Stimulated activated naive CD8-positive, alpha-beta T cell treated with anti-CD3 and anti-CD28 coated beads, Interleukin-15, Interleukin-2, amounts not matched to agents 100 ng/mL and 50 ng/mL, for 24 hours (primary cell): ENCODE data around the gene AKR1E2.
"Not testable (repeated sequence)": the region's sequence is repeated elsewhere in the genome, so short reads cannot be mapped to it uniquely, and the experiment has no call there.

Experiments used
- H3K27ac Mint-ChIP-seq: one replicate; pipeline ENCODE4 v1.8.0; 2021; ENCODE audit warnings: mild to moderate bottlenecking, mixed read lengths
- H3K27me3 Mint-ChIP-seq: one replicate; pipeline ENCODE4 v1.8.0; 2021; ENCODE audit warnings: mixed read lengths
- H3K36me3 Mint-ChIP-seq: one replicate; pipeline ENCODE4 v1.8.0; 2021; ENCODE audit warnings: low read depth, mixed read lengths
- H3K4me1 Mint-ChIP-seq: one replicate; pipeline ENCODE4 v1.8.0; 2021; ENCODE audit warnings: low read depth, mixed read lengths
- H3K4me3 Mint-ChIP-seq: one replicate; pipeline ENCODE4 v1.8.0; 2021; ENCODE audit warnings: mild to moderate bottlenecking, mixed read lengths
- H3K9me3 Mint-ChIP-seq: one replicate; pipeline ENCODE4 v1.8.0; 2021; ENCODE audit warnings: mixed read lengths

The AKR1E2 gene

GRCh38 chr10:4804465-4804864 is 21.5 kb upstream of the AKR1E2 start:
- H3K4me1 Mint-ChIP-seq = no peaks in the 10 kb centered on the region
- no peak overlapping the region for H3K27ac Mint-ChIP-seq
- no peak overlapping the region for H3K4me3 Mint-ChIP-seq
- peaks cover 14% of the 10 kb centered on the region for H3K27me3 Mint-ChIP-seq
- H3K9me3 Mint-ChIP-seq = no peaks in the 10 kb centered on the region
- no peaks in the 10 kb centered on the region for H3K36me3 Mint-ChIP-seq

- Mint-ChIP-seq H3K36me3 (no peaks in the 10 kb centered on the region), H3K27me3 (peaks cover 7% of the 10 kb centered on the region), H3K4me3 (no peak overlapping the region), H3K9me3 (no peaks in the 10 kb centered on the region), H3K27ac (no peak overlapping the region), H3K4me1 (no peaks in the 10 kb centered on the region)
These were observed 19.5 kb upstream of the AKR1E2 start for GRCh38 chr10:4806534-4806933.

DNA sequence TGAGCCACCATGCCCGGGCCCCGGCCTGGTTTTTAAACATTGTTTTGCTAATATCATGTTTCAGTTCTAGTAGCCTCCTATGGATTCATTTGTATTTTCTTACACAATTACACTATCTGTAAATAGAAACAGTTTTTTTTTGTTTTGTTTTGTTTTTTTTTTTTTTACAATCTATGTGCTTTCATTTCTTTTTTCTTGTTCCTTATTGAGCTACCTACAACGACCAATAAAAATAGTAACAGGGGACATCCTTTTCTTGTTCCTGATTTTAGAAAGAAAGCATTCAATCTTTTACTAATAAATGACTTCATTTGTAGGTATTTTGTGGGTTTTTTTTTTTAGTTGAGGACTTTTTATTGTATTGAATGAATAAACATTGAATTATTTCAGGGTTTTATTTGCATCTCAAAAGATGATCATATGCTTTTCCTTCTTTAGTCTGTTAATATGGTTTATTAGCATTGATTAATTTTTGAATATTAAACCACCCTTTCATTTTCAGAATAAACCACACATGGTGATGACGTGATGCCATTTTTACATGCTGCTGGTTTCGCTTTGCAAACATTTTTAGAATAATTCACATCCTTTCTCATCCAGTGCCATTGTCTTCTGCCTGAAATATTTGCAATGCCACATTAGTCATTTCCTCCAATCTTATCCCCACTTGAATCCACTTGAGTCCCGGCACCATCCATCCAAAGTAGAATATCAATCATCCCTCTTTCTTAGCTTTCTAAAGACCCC is 18.1 kb upstream of the AKR1E2 start:
- Mint-ChIP-seq H3K4me3 (no peak overlapping the region), H3K9me3 (no peaks in the 10 kb centered on the region), H3K27me3 (peaks cover 10% of the 10 kb centered on the region), H3K36me3 (no peaks in the 10 kb centered on the region), H3K27ac (no peak overlapping the region), H3K4me1 (no peaks in the 10 kb centered on the region)

DNA sequence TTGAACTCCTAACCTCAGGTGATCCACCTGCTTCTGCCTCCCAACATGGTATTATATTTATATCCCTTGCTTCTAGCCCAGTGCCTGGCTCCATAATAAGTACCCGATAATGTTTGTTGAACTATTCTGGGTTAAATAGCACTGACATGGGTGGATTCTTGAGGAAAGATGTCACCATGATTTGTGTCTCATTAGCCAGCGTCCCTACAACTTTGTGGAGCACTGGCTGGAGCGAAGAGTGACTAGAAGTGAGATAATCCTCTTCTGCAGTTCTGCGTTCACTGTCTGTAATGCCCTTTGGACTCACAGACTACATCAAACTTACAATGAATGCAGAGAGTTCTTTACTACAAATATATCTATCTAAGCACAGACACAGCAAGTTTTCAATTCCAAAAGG is 16.9 kb upstream of the AKR1E2 start:
- Mint-ChIP-seq H3K4me3 (no peak overlapping the region), H3K27me3 (peaks cover 10% of the 10 kb centered on the region), H3K36me3 (no peaks in the 10 kb centered on the region), H3K27ac (no peak overlapping the region), H3K4me1 (no peaks in the 10 kb centered on the region), H3K9me3 (no peaks in the 10 kb centered on the region)

DNA sequence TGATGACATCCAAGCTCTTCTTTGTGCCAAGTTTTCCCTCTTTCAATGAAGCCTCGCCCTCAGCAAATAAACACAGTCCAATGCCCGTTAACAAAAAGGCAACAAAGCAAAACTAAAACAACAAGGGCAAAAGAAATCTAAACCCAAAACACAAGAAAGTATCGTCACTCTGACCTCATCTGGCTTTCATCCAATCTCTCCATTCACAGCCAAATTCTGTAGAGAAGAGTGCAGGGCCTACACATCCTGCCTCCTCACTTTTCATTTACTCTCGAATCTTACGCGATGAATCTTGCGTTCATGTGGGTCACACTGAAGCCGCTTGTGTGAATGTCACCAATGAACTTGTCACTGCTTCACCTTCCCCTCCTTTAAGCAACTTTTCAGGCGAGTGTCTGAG is 15.9 kb upstream of the AKR1E2 start:
- Mint-ChIP-seq H3K4me3 (no peak overlapping the region), H3K27ac (no peak overlapping the region), H3K36me3 (no peaks in the 10 kb centered on the region), H3K9me3 (no peaks in the 10 kb centered on the region), H3K4me1 (no peaks in the 10 kb centered on the region), H3K27me3 (peaks cover 10% of the 10 kb centered on the region)

GRCh38 chr10:4812046-4812445 is 14.0 kb upstream of the AKR1E2 start:
- no peaks in the 10 kb centered on the region for H3K9me3 Mint-ChIP-seq
- H3K27ac Mint-ChIP-seq = no peak overlapping the region
- no peak overlapping the region for H3K4me3 Mint-ChIP-seq
- H3K4me1 Mint-ChIP-seq = no peaks in the 10 kb centered on the region
- peaks cover 12% of the 10 kb centered on the region for H3K27me3 Mint-ChIP-seq
- H3K36me3 Mint-ChIP-seq = no peaks in the 10 kb centered on the region

GRCh38 chr10:4813023-4813422 is 13.0 kb upstream of the AKR1E2 start:
- Mint-ChIP-seq H3K27me3 (peaks cover 13% of the 10 kb centered on the region), H3K9me3 (no peaks in the 10 kb centered on the region), H3K27ac (no peak overlapping the region), H3K36me3 (no peaks in the 10 kb centered on the region), H3K4me1 (no peaks in the 10 kb centered on the region), H3K4me3 (no peak overlapping the region)

DNA sequence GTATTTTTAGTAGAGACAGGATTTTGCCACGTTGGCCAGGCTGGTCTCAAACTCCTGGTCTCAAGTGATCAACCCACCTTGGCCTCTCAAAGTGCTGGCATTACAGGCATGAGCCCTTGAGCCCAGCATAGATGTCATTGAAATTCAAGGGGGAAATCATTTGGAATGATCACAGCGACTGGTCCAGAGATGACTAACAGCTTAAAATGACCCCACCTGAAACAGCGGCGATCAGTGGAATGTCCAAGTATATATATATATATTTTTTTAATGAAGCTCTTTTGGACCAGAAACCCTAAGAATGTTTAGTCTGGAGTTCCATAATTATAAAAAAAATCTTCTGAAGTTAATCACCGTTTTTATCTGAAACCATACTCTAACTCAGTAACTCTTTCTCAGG is 12.5 kb upstream of the AKR1E2 start:
- H3K36me3 Mint-ChIP-seq = no peaks in the 10 kb centered on the region
- no peak overlapping the region for H3K4me3 Mint-ChIP-seq
- H3K27ac Mint-ChIP-seq = no peak overlapping the region
- H3K4me1 Mint-ChIP-seq = no peaks in the 10 kb centered on the region
- no peaks in the 10 kb centered on the region for H3K9me3 Mint-ChIP-seq
- peaks cover 18% of the 10 kb centered on the region for H3K27me3 Mint-ChIP-seq

- not testable (repeated sequence) for H3K27ac Mint-ChIP-seq, H3K4me3 Mint-ChIP-seq, H3K4me1 Mint-ChIP-seq, H3K36me3 Mint-ChIP-seq, H3K9me3 Mint-ChIP-seq
- peaks cover 33% of the 10 kb centered on the region for H3K27me3 Mint-ChIP-seq
These were observed 10.3 kb upstream of the AKR1E2 start for GRCh38 chr10:4815646-4816180.

- H3K4me3 Mint-ChIP-seq = no peak overlapping the region
- peaks cover 43% of the 10 kb centered on the region for H3K27me3 Mint-ChIP-seq
- no peak overlapping the region for H3K27ac Mint-ChIP-seq
- H3K9me3 Mint-ChIP-seq = no peaks in the 10 kb centered on the region
- H3K4me1 Mint-ChIP-seq = no peaks in the 10 kb centered on the region
- H3K36me3 Mint-ChIP-seq = no peaks in the 10 kb centered on the region
These were observed 9.0 kb upstream of the AKR1E2 start for GRCh38 chr10:4816966-4817365.

- Mint-ChIP-seq H3K27me3 (peaks cover 53% of the 10 kb centered on the region), H3K36me3 (no peaks in the 10 kb centered on the region)
These were observed 6.9 kb upstream of the AKR1E2 start for GRCh38 chr10:4819067-4819466.

GRCh38 chr10:4819707-4820106 is 6.3 kb upstream of the AKR1E2 start:
- Mint-ChIP-seq H3K9me3 (peaks cover 3% of the 10 kb centered on the region), H3K36me3 (no peaks in the 10 kb centered on the region), H3K4me1 (no peaks in the 10 kb centered on the region), H3K27me3 (peaks cover 60% of the 10 kb centered on the region), H3K4me3 (no peak overlapping the region), H3K27ac (no peak overlapping the region)

More at GRCh38 chr10:4819067-4819466, 6.9 kb upstream of the AKR1E2 start:
- peaks cover 3% of the 10 kb centered on the region for H3K9me3 Mint-ChIP-seq
- H3K4me3 Mint-ChIP-seq = no peak overlapping the region
- no peaks in the 10 kb centered on the region for H3K4me1 Mint-ChIP-seq
- H3K27ac Mint-ChIP-seq = no peak overlapping the region

GRCh38 chr10:4820804-4821401 is 5.1 kb upstream of the AKR1E2 start:
- peaks cover 67% of the 10 kb centered on the region for H3K27me3 Mint-ChIP-seq
- H3K4me3 Mint-ChIP-seq = no peak overlapping the region
- no peaks in the 10 kb centered on the region for H3K36me3 Mint-ChIP-seq
- H3K4me1 Mint-ChIP-seq = peaks cover 1% of the 10 kb centered on the region
- peaks cover 3% of the 10 kb centered on the region for H3K9me3 Mint-ChIP-seq
- no peak overlapping the region for H3K27ac Mint-ChIP-seq

DNA sequence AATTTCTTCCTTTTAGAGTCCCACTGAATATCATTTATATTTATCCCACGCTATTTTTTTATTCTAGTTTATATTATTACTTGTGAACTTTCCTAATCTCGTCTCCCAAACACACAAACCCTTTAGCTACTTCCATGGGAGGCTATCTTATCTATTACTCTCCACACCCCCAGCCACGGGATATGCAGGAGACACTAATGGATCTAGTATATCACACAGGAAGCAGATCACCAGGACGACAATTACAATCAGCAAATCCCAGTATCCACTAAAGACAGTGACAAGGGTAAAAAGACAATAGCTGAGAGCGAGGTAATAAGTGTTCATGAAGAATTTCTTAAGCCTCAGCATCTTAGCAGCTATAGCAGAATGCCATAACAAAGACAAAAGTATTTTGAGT is 3.8 kb upstream of the AKR1E2 start:
- Mint-ChIP-seq H3K27me3 (peaks cover 66% of the 10 kb centered on the region), H3K4me3 (no peak overlapping the region), H3K36me3 (no peaks in the 10 kb centered on the region), H3K9me3 (peaks cover 3% of the 10 kb centered on the region), H3K27ac (no peak overlapping the region), H3K4me1 (peaks cover 3% of the 10 kb centered on the region)

GRCh38 chr10:4824791-4825310 is 1.2 kb upstream of the AKR1E2 start:
- Mint-ChIP-seq H3K27ac (no peak overlapping the region), H3K27me3 (peaks cover 77% of the 10 kb centered on the region), H3K4me3 (no peak overlapping the region), H3K9me3 (peaks cover 3% of the 10 kb centered on the region), H3K4me1 (peaks cover 3% of the 10 kb centered on the region), H3K36me3 (no peaks in the 10 kb centered on the region)
